Left hindlimb (tissue), 1 donor: ENCODE measurements around the gene AMPD3.

Source experiments
- DNase-seq: peaks from one replicate; pipeline ENCODE4 v3.0.0-alpha.2; 2018

Gene AMPD3

DNA sequence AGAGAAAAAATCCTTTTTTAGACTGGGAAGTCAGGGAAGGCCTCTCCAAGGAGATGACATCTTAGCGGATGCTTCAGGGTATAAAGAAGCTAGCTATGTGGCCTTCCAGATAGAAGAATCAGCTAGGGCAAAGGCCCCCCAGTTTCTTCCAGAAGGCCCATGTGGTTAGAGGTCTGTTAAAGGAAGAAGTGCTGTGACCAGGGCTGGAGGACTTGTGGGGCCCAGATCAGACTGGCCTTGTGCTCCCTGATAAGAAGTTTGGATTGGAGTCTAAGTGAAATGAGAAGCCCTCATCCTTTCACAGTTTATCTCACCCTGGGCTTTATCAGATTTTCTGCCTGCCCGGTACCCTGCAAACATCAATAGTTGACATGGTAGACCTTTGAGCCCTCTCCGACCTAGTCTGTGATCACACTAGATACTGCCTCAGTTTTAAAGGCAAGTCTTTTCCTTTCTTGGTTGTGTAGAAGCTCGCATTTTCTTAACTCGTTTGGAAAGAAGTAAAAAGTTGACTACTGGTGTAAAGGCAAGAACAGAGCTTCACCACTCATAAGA, 7.8 kb downstream of the AMPD3 start:
- no peak for DNase-seq

DNA sequence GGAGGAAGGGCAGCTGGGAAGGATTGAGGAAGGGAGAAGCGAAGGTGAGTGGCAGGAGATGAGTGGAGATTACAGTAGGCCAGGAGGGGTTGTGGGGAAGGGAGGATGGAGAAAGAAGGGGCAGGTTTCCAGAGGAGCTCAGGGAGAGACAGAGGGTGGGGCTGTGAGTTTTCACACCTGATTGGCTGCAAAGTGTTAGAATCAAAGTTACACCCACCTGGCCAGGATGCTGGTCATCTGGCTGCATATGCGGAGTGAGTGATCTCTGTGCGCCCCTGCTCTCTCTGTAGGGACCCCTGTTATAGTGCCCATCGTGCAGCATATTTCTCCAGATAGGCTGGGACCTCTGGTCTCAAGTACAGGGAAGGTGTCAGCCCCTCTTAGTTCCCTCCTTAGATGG, 18.3 kb downstream of the AMPD3 start:
- DNase-seq = no peak

DNA sequence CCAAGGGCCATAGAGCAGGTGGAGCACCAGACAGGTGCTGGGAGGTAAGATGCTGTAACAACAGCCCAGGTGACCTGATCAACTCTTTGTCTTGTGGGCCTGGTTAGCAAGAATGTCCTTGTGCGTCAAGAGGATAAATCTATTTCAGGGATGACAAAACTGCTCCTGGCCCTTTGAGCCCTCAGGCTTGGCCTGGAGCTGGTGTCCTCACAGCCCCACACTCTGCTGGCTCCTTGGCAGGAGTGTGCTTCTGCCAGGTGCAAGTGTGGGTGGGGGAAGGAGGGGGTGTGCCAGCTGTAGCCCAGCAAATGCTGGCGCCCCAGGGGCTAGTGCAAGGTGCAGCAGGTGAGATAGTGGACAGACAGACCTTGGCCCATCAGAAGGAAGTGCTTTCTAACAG, 19.5 kb downstream of the AMPD3 start:
- DNase-seq = no peak

DNA sequence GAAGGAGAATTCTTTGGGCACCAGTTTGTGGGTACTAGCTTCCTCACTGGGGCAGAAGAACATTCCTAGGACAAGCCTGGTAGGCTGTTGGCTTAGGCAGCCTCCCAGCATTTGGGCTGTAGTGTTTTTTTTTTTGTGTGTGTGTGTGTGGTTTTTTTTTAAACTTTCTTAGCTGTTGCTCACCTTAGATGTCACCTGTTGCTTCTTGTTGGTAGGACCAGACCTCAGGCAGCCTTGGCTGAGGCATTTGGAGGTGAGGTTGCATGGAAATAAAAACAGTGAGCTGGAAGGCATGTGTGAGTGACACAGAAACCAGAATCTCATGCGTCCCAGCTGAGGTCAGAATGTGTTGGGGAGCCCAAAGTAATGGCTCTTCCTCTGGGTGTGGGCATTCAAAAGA, 21.3 kb downstream of the AMPD3 start:
- DNase-seq = no peak

DNA sequence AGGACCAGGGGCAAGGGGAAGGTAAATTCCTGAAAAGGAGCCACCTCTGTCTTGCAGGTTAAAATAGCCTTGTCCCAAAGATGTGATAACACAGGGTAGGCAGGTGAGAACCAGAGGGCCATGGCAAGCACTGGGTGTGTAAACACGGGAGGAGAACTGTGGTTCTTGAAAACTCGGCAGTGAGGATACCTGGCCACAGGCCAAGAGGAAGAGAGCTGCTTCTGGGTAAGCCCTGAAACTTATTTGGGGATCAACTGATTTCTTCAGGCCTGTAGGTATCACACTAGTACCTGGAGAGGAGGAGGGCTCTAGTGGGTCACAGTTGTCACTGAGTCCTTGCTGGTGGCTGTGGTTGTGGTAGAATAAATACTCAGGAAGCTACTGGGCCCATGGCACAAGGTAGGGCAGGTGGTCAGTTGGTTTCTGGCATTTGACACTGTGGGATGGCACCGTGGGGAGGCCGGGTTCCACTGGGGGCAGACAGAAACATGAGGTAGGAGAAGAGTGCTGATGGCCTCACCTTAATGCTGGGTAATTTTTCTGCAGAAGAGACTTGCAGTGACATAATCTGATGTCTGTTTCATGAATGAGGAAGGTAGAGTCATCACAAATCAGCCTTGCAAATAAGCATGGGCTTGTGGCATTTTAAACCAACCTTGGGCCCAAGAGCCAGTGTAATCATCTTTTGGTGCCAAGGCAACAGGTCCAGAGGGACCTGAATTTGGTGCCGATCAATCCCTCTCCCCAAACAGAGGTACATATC, 22.0 kb downstream of the AMPD3 start:
- DNase-seq = no peak

DNA sequence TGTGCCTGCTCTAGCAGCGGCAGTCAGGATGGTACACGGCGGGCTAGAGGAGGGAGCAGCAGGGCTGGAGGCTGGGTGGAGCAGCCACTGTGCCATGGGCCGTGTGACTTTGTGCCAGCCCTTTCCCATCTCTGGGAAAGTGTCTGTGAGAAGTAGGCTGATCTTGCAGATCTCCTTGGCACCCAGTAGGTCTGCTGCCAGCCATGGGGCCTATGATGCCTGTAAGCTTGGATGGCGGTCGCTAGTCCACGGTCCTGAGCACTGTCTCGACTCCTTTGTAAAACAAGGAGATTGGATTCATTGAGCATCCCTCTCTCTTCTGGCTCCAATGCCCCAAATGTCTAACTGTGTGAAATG, 22.6 kb downstream of the AMPD3 start:
- DNase-seq = no peak

DNA sequence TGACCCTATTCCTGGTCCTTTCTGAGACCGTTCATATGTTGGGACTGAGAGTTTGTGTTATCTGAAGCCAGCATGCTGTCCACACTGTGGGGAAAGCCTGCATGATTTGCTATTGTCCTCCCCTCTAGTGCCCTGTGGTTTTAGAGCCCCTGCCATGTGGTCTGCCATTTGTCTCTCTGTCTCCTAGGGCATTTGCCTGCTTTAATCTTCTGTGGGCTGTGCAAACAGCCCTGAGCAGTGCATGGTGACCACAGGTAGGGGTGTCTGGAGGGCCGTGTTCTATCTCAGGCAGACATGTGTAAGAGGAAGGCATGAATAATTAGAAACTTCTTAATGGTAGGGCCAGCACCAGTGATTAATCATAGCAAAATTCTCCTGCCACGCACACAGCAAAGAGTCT, 23.0 kb downstream of the AMPD3 start:
- no peak for DNase-seq

DNA sequence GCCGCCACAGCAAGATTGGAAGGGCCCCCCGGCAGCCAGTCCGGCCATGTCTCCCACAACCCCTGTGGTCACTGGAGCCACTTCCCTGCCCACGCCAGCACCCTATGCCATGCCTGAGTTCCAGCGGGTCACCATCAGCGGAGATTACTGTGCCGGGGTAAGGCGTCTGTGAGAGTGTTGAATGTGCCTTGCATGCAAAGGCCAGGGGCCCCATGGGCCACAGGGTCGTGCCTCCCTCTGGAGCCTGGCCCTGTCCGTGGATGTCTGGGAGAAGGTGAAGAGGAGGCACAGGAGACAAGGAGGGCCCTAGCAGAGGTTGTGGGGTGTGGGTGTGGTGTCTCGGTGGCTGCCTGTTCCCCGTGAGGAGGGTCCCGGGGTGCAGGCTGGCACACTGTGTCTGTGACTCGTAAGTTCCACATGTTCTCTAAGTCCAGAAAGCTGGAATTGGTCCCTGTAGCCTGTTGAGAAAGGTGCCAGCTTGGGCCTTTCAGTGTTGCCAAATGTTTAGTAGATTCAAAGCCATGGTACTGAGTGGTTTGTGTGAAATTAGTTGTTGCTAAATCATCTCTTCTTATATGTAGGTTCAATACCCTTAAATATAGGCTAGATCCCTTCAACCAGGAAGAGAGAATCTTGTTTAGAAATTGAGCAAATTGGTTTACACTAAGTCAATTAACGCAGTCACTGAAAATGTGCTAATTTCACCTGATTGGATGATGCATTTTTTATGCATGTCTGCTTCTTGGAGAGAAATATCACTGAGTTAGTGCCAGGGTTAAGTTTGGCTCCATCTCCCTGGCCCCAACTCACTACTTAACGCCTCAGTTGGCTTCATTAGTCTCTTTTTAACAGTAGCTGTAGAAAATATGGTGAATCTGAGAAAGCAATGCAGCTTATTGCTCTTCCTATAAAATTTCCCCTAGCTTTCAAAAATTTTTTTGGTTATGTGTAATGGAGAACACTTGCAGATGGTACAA, 23.8 kb downstream of the AMPD3 start:
- no peak for DNase-seq

DNA sequence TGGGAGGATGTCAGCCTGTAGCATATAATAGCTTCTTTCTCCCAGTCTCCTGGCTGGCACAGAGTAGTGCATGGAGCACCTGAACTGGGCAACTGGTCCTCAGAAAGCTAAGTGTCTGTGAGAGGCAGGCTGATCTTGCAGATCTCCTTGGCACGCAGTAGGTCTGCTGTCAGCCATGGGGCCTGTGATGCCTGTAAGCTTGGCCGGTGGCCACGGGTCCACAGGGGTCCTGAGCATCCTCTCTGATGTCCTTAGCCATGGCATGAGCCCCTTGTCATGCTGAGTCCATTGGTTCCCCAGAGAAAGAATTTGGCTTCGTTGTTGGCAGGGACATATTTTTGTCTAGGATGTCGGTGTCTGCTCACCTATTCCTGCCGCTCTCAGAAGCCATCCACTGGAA, 25.0 kb downstream of the AMPD3 start:
- DNase-seq = no peak

DNA sequence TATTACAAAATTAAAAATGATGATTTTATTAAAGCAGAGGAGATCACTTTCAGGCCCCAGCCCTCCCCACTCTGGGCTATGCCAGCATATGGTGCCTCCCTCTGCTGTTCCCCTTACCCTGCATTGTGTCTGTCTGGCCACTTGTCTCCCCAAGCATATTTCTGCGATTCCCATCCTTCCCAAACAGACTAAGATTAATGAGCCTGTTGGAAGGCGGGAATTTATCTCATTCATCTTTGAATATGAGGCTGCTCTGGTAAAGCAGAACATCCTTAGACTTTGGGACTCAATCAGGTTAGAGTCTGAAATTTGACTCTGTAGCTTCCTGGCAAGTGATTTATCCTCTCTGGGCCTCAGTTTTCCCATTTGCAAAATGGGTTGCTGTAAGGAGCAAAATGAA, 25.7 kb downstream of the AMPD3 start:
- DNase-seq = no peak

DNA sequence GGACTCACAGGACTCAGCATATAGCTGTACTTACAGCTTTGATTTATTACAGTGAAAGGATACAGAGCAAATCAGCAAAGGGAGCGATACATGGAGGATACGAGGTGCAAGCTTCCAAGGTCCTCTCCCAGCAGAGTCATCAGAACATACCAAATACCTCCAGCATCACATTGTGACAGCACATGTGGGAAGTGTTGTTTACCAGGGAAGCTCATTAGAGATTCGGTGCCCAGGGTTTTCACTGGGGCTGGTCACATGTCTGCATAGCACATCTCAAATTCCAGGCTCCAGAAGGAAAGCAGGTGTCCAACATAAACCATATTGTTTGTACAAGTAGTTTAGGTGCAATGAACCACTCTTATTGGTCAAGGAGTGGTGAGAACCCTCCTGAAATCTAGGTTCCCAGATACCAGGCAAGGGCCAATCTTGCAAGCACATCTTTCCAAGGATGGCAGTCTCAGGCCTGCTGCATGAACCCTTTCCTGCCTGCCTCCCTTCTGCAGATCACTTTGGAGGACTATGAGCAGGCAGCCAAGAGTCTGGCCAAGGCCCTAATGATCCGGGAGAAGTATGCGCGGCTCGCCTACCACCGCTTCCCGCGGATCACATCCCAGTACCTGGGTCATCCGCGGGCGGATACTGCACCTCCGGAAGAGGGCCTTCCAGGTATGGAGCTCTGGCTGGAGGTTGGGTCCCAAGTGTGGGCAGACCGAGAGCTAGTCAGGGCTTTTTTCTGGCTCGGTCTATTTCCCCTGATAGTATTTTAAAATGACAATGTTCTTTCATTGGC, 26.7 kb downstream of the AMPD3 start:
- DNase-seq = no peak

DNA sequence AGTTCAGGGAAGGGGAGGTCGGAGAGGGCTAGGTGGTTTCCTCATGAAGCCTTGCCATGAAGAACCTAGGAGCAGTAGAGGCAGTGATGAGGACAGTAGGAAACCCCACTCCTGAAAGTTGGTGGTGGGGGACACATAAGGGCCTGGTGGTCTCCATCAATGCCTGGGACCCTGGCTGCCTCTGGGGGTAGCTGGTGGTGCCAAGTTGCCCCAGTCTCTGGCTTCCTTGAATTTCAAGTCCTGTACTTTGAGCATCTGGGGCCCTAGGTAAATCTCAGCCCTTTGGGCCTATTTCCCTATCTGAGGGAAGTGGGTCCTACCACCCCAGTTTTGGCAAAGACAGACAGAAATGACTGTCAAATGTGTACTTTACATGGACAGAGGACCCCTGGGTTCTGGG, 28.1 kb downstream of the AMPD3 start:
- no peak for DNase-seq

DNA sequence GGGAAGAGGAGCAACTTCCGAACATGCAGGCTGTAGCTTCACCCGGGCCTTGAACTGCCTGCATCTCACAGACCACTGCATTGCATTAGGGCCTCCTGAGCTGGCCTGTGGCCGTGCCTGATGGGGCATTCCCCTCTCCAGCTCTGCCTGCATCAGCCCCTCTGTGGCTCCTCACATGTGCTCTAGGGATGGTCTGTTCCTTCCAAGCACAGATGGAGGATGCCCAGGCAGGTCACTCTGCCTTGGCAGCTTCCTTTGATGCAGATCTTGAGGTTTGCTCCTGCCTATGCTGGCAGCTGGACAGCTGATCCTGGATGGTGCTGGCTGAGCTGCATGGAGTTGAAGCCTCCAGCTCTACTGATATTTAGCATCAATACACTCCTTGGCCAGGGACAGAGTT, 28.5 kb downstream of the AMPD3 start:
- no peak for DNase-seq

DNA sequence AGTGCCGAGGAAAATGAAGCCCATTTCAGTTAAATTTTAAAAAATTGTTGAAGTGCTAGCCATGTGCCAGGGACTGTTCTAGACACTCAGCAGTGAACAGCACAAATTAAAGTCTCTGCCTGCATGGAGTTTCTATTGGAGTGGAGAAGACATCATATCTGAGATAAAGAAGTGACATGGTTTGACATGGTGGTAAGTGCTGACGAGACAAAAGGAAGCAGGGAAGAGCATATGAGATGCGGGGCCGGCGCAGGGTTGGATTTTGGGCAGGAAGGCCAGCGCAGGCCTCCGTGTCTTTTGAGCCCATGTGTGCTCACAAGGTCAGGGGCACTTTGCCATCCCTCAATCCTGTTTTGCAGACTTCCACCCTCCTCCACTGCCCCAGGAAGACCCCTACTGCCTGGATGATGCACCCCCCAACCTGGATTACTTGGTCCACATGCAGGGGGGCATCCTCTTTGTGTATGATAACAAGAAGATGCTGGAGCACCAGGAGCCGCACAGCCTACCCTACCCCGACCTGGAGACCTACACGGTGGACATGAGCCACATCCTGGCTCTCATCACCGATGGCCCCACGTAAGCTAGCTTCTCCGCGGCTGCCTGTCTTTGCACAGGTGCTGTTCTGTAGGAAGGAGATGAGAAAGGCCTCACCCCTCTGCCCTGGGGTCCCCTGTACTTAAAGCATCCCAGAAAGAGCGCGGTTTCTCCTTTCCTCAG, 29.6 kb downstream of the AMPD3 start:
- no peak for DNase-seq

DNA sequence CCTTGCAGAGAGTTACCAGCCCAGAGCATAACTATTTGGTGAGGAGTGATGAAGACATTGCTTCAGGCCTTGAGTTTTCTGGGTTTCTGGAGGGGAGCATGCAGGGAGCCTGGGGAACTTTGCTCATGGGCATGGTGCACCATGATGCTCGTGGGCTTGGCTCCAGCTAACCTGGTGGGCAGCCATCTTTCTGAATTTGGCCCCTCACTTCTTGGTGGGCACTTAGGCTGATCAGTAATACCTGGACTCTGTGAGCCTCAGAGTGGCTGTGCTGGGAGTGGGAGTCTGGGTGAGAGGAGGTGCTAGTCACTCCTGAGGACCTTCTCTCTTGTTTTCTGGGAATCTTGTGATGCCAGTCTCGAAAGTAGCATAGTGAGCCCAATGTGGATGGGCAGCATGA, 30.6 kb downstream of the AMPD3 start:
- no peak for DNase-seq

DNA sequence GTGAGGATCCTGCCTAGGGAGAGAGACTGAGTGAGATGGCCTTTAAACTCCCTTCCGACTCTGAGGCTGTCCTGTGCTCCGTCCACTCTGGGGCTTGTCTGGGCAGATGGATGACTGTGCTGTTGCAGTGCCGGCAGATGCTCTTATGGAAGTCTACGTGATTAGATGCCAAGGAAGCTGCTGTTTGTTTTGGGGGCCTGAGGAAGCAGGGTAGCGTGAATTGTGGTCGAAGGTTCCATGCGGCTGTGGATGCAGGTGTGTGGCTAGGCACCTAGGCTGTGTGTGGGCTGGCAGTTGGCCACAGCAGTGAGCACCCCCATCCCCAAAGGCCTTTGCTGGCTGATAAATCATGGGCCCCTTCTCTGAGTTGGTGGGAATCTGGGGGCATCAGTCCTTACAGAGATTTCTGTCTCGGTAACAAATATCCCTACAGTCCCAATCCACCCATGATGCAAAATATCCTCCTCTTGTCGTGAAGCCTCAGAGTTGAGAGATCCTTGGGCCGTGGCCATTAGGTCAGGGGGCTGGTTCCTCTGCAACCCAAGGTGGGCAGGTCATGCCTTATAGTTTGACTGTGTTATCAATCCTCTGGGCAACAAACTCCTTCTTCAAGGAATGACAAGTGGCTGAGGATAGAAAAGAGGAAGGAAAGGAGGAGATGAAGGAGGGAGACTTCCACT, 31.2 kb downstream of the AMPD3 start:
- DNase-seq = no peak

DNA sequence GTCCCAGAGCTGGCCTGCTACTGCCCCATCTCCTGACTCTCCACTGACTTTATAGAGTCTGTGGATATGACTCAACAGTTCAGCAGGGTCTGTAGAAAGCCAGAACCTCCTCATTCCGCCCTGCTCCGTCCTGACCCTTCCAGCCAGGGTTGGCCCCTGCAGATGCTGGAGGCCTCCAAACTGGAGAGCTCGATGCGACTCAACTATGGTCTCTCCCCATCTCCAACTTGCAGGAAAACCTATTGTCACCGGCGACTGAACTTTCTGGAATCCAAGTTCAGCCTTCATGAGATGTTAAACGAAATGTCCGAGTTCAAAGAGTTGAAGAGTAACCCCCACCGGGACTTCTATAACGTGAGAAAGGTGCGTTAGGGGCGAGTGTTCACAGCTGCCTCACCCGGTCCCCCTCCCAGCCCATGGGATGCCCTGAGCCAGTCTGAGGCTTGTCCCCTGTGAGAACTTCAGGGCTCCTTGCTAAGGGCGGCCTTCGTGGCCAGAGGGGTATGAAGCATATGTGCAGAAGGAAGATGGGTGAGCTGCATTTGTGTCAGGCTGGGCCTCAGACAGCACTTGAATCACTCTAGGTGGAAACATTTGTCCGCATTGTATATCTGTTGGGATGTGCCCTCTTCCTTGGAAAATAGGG, 32.1 kb downstream of the AMPD3 start:
- no peak for DNase-seq

DNA sequence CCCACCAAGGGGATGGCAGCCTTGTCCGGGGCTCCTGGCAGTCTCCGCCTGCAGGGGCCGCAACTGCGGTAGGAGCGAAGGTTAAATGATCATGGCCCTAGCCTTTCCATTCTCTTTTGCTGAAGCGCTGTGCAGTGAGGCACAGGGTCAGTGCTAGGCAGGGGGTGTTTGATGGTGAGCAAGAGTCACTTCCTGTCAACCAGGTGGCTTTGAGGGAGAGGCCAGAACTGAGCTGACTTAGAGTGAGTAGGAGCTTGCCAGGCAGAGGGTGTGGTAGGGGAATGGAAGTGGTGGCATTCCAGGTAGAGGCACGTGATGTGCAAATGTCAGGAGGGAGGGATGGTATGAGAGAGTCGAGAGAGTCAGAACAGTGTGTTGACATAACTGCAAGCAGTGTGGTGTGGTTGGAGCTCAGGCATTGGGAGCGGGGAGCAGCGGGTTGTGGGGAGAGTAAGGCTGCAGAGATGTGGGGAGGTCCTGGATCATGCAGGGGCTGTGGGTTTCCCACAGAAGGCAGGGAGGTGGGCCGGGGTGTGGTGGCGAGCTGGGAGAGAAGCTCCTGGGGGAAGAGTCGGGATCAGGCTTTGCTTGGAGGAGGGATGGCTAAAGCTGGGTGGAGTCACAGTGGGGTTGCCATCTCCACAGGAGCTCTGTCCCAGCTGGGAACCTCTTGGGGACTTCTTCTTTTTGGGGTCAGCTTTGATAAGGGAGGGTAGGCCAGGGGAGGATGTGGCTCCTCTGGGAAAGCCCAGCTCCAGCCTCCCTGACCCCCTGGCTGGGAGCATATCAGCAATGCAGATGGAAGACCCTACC, 33.3 kb downstream of the AMPD3 start:
- DNase-seq = no peak

DNA sequence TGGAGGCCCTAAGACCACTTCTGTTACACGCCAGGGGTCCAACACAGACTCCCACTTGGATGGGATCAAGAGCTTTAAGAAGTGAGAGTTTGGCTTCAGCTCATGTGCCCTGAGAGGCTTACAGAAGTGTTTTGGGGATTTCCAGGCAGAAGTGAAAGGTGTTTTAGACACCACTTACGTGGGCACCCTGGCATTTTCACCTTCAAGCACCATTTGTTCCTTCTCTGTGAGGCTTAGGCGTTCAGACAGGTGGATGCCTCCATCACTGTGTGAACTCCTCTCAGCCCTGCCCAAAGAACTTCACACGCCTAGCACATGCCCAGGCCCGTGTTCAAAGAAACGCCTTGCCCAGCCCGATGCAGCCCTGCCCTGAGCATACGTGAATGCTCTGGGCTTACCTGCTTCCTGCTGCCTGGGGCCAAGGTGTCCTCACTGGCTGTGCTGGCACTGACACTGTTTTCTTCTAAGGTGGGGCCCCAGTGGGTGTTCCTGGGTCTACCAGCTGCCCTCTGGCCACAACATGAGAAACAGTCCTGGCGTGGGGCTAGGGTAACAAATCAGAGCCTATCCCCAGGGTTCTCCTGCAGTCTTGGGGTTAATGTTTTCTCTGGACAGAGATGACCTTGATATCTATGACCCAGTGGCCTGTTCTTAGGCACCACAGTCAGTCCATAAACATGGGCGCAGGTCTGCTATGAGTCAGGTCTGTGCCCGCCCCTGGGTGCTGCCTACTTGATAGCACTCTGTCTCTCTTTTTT, 34.0 kb downstream of the AMPD3 start:
- DNase-seq = no peak

DNA sequence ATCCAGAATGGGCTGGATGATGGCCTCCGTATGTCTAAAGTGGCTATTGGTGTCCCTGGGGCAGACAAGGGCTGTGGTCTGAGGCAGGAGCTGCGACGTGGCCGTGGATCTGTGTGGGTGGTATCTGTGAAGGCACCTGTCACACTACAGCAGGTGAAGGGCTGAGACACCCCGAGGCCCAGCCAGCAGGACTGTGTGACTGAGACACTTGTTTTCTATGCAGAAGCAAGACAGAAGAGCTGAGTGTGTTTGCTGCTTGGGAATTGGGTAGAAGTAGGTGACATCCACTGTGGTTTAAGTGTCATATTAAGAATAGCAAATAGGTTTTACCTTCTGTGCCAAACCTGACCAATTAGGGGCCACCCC, 35.0 kb downstream of the AMPD3 start:
- DNase-seq = no peak
